ENCODE measurements around the gene POLN.

Gene POLN

GRCh38 chr4:2060611-2061185 lies 181.2 kb downstream of the POLN start:
- TF ChIP-seq REST (IDR thresholded peaks at IDR 0.05; ENCODE audit: insufficient read depth in 1 of 2, low read depth in 2 of 2, low read length in 2 of 2) (no peak), TAF1 (IDR thresholded peaks at IDR 0.05; ENCODE audit: borderline replicate concordance, insufficient read depth, low read length) (no peak), POLR2AphosphoS5 (IDR thresholded peaks at IDR 0.05; ENCODE audit: low read depth, low read length) (no peak), FOXP2 (optimal IDR thresholded peaks at IDR 0.05; ENCODE audit: borderline replicate concordance, extremely low read depth, extremely low read length, insufficient read depth) (no peak), SIN3A (IDR thresholded peaks at IDR 0.05; ENCODE audit: borderline replicate concordance, insufficient read depth, low read length) (no peak)

GRCh38 chr4:2059726-2060602 lies 182.0 kb downstream of the POLN start:
- TF ChIP-seq POLR2AphosphoS5 (IDR thresholded peaks at IDR 0.05; ENCODE audit: low read depth, low read length): no peak
- no peak for TF ChIP-seq TAF1 (IDR thresholded peaks at IDR 0.05; ENCODE audit: borderline replicate concordance, insufficient read depth, low read length)
- TF ChIP-seq SIN3A (IDR thresholded peaks at IDR 0.05; ENCODE audit: borderline replicate concordance, insufficient read depth, low read length): no peak
- TF ChIP-seq REST (IDR thresholded peaks at IDR 0.05; ENCODE audit: insufficient read depth in 1 of 2, low read depth in 2 of 2, low read length in 2 of 2): no peak
- no peak for TF ChIP-seq FOXP2 (optimal IDR thresholded peaks at IDR 0.05; ENCODE audit: borderline replicate concordance, extremely low read depth, extremely low read length, insufficient read depth)

- TF ChIP-seq POLR2AphosphoS5 (IDR thresholded peaks at IDR 0.05; ENCODE audit: low read depth, low read length) (no peak), SIN3A (IDR thresholded peaks at IDR 0.05; ENCODE audit: borderline replicate concordance, insufficient read depth, low read length) (no peak), REST (IDR thresholded peaks at IDR 0.05; ENCODE audit: insufficient read depth in 1 of 2, low read depth in 2 of 2, low read length in 2 of 2) (no peak), FOXP2 (optimal IDR thresholded peaks at IDR 0.05; ENCODE audit: borderline replicate concordance, extremely low read depth, extremely low read length, insufficient read depth) (no peak), TAF1 (IDR thresholded peaks at IDR 0.05; ENCODE audit: borderline replicate concordance, insufficient read depth, low read length) (no peak)
These were observed 182.7 kb downstream of the POLN start, which contains the start of gene NAT8L for GRCh38 chr4:2059046-2059725. TSS of gene NAT8L (plus strand) at chr4:2059327. CDS start at chr4:2059512, 185 bp downstream.

GRCh38 chr4:2058264-2059045 lies 183.5 kb downstream of the POLN start:
- TF ChIP-seq FOXP2 (optimal IDR thresholded peaks at IDR 0.05; ENCODE audit: borderline replicate concordance, extremely low read depth, extremely low read length, insufficient read depth) (no peak), POLR2AphosphoS5 (IDR thresholded peaks at IDR 0.05; ENCODE audit: low read depth, low read length) (no peak)
